HepG2 (cell line): ENCODE results near the gene TMEM141. TPM values are rescaled to one million over a fixed set of nuclear protein-coding genes. Genes with fewer than 3 reads are reported as not detected.
"Not testable (repeated sequence)": the region's sequence is repeated elsewhere in the genome, so short reads cannot be mapped to it uniquely, and the experiment has no call there.

Experiments used
- ATAC-seq: fragments of 200-7000 bp; cut with Tn5 transposase; 3 replicates; pipeline ENCODE4 v1.9.1; 2020; ENCODE audit warnings: mild to moderate bottlenecking, moderate library complexity
- BruUV-seq: library from RNA; stranded (reverse); fragments of 400-500 nt; replicated peaks from 2 replicates; lab custom pipeline; 2021; lab: Mats Ljungman, UMichigan
- CTCF ChIA-PET: fragments of 300-600 bp; formaldehyde crosslinking; extraction: SDS; loops from one replicate; lab custom pipeline; 2021; ENCODE audit warnings: low total read pairs, inconsistent platforms, low intra/inter-chr PET ratio; lab: Yijun Ruan, JAX
- POLR2A ChIA-PET: fragments of 350-600 bp; sonication (Branson Sonifier 250); formaldehyde crosslinking; loops from one replicate; lab custom pipeline; 2020; ENCODE audit warnings: antibody characterized with exemption, inconsistent platforms; lab: Yijun Ruan, JAX
- DNase-seq: peaks from one replicate; pipeline ENCODE4 v3.0.0-alpha.2; 2015; ENCODE audit warnings: low spot score
- FAIRE-seq: peaks from 3 replicates; lab custom pipeline; 2011; peaks lifted over from hg19 to GRCh38; lab: Jason Lieb, UNC
- H2AFZ ChIP-seq: one replicate; pipeline ENCODE4 v1.6.1; 2011; ENCODE audit warnings: low read length, inconsistent platforms
- H3K27ac ChIP-seq: fragments of 300-600 bp; 3 replicates; pipeline ENCODE4 v1.8.0; 2011; ENCODE audit warnings: mixed run types, mild to moderate bottlenecking, mixed read lengths, low read length, inconsistent platforms; ENCODE audit not compliant: insufficient read depth; ENCODE audit errors: extremely low read length
- H3K27me3 ChIP-seq, 2 experiments: fragments of 200-600 bp in 1 of 2; 2 replicates in 1 of 2; 3 replicates in 1 of 2; pipeline versions ENCODE4 v1.6.0 to v1.8.0; 2011; ENCODE audit warnings: low read length in 2 of 2, mild to moderate bottlenecking in 2 of 2, moderate library complexity in 2 of 2, inconsistent platforms in 1 of 2; ENCODE audit not compliant: insufficient read depth in 2 of 2, control insufficient read depth in 1 of 2
- H3K36me3 ChIP-seq, 2 experiments: fragments of 200-600 bp in 1 of 2; replicated peaks in 1 of 2; 2 replicates in 1 of 2; 3 replicates in 1 of 2; pipeline versions ENCODE4 v1.5.1 to v1.8.0; 2011; ENCODE audit warnings: low read length in 2 of 2, inconsistent platforms in 1 of 2; ENCODE audit not compliant: insufficient read depth in 2 of 2, control insufficient read depth in 1 of 2
- H3K4me1 ChIP-seq: 2 replicates; pipeline ENCODE4 v1.5.1; 2012; ENCODE audit warnings: low read length, inconsistent platforms; ENCODE audit not compliant: insufficient read depth
- H3K4me2 ChIP-seq: 2 replicates; pipeline ENCODE4 v1.6.0; 2011; ENCODE audit warnings: low read depth, low read length, inconsistent platforms
- H3K4me3 ChIP-seq, 3 experiments: fragments of 200-600 bp in 1 of 3; sonication (generic), shearing (Covaris generic) in 1 of 3; replicated peaks in 1 of 3; 2 replicates each; pipeline ENCODE4 v1.5.1; 2011 to 2016; ENCODE audit warnings: low read length in 3 of 3, inconsistent platforms in 2 of 3, low read depth in 2 of 3, mild to moderate bottlenecking in 2 of 3, control low read depth in 1 of 3, mixed read lengths in 1 of 3; ENCODE audit not compliant: insufficient read depth in 1 of 3
- H3K79me2 ChIP-seq: one replicate; pipeline ENCODE4 v1.6.1; 2011; ENCODE audit warnings: low read length, inconsistent platforms; ENCODE audit not compliant: insufficient read depth
- H3K9ac ChIP-seq: 2 replicates; pipeline ENCODE4 v1.6.0; 2011; ENCODE audit warnings: mild to moderate bottlenecking, low read depth, low read length, inconsistent platforms; ENCODE audit not compliant: insufficient read depth
- H3K9me3 ChIP-seq: 2 replicates; pipeline ENCODE4 v1.5.1; 2012; ENCODE audit warnings: mild to moderate bottlenecking, low read length
- H4K20me1 ChIP-seq: 2 replicates; pipeline ENCODE4 v1.6.0; 2011; ENCODE audit warnings: inconsistent platforms, mild to moderate bottlenecking, low read length, moderate library complexity; ENCODE audit not compliant: insufficient read depth
- CEBPG ChIP-seq: IDR thresholded peaks from 2 replicates; pipeline ENCODE4 v1.6.1; 2016
- DMAP1 ChIP-seq: IDR thresholded peaks from 2 replicates; pipeline ENCODE4 v1.6.1; 2016
- FLYWCH1 ChIP-seq: sonication (generic); formaldehyde crosslinking; IDR thresholded peaks from 2 replicates; pipeline ENCODE4 v1.8.1; 2023; ENCODE audit warnings: mild to moderate bottlenecking, missing genetic modification reagents
- FOXJ3 ChIP-seq: sonication (generic); formaldehyde crosslinking; IDR thresholded peaks from 2 replicates; pipeline ENCODE4 v1.4.0; 2020; ENCODE audit warnings: missing genetic modification reagents, mild to moderate bottlenecking, borderline replicate concordance
- JUND ChIP-seq: sonication (generic); formaldehyde crosslinking; IDR thresholded peaks from 2 replicates; pipeline ENCODE4 v1.8.0; 2022; ENCODE audit warnings: mild to moderate bottlenecking, missing genetic modification reagents
- NFKBIZ ChIP-seq: IDR thresholded peaks from 2 replicates; pipeline ENCODE4 v1.6.1; 2018; ENCODE audit warnings: missing genetic modification reagents, missing compliant biosample characterization
- PHF21A ChIP-seq: sonication (generic); formaldehyde crosslinking; IDR thresholded peaks from 2 replicates; pipeline ENCODE4 v1.5.0; 2020; ENCODE audit warnings: mild to moderate bottlenecking, missing genetic modification reagents
- SKIL ChIP-seq: sonication (generic); formaldehyde crosslinking; IDR thresholded peaks from 2 replicates; pipeline ENCODE4 v1.8.0; 2022; ENCODE audit warnings: missing genetic modification reagents, mild to moderate bottlenecking, moderate library complexity, borderline replicate concordance
- TARDBP ChIP-seq: sonication (generic); formaldehyde crosslinking; IDR thresholded peaks from 2 replicates; pipeline ENCODE4 v1.8.0; 2022; ENCODE audit warnings: mild to moderate bottlenecking, missing genetic modification reagents
- TP53 ChIP-seq: sonication (generic); formaldehyde crosslinking; conservative IDR thresholded peaks from 2 replicates; pipeline ENCODE4 v1.4.0; 2020; ENCODE audit warnings: missing genetic modification reagents
- ZBED4 ChIP-seq: sonication (generic); formaldehyde crosslinking; IDR thresholded peaks from 2 replicates; pipeline ENCODE4 v1.4.0; 2020; ENCODE audit warnings: missing genetic modification reagents, borderline replicate concordance
- ZBTB3 ChIP-seq: sonication (generic); formaldehyde crosslinking; IDR thresholded peaks from 2 replicates; pipeline ENCODE4 v1.4.0; 2020; ENCODE audit warnings: low read depth, mild to moderate bottlenecking, moderate library complexity, missing genetic modification reagents, borderline replicate concordance
- ZBTB7B ChIP-seq: sonication (generic); formaldehyde crosslinking; IDR thresholded peaks from 2 replicates; pipeline ENCODE4 v1.4.0; 2020; ENCODE audit warnings: missing genetic modification reagents
- ZC3H13 ChIP-seq: sonication (generic); formaldehyde crosslinking; IDR thresholded peaks from 2 replicates; pipeline ENCODE4 v1.8.1; 2023; ENCODE audit warnings: mild to moderate bottlenecking, missing genetic modification reagents, moderate library complexity
- ZNF232 ChIP-seq: sonication (generic); formaldehyde crosslinking; IDR thresholded peaks from 2 replicates; pipeline ENCODE4 v1.4.0; 2020; ENCODE audit warnings: missing genetic modification reagents, borderline replicate concordance
- ZNF501 ChIP-seq: sonication (generic); formaldehyde crosslinking; IDR thresholded peaks from 2 replicates; pipeline ENCODE4 v1.5.1; 2020; ENCODE audit warnings: mild to moderate bottlenecking, moderate library complexity, missing genetic modification reagents
- ZNF557 ChIP-seq: sonication (generic); formaldehyde crosslinking; IDR thresholded peaks from 2 replicates; pipeline ENCODE4 v1.4.0; 2020; ENCODE audit warnings: missing genetic modification reagents
- ZSCAN31 ChIP-seq: sonication (generic); formaldehyde crosslinking; IDR thresholded peaks from 2 replicates; pipeline ENCODE4 v1.5.0; 2020; ENCODE audit warnings: low read depth, mild to moderate bottlenecking, missing genetic modification reagents
- WGBS: methylation state at CpG from one replicate; pipeline ENCODE4 v1.1.6; 2017; ENCODE audit warnings: low lambda C conversion rate; 5-methylcytosine and 5-hydroxymethylcytosine counted together
- in situ Hi-C: cut with HindIII; loops from 2 replicates; pipeline ENCODE4 v1.10.0; 2017; ENCODE audit warnings: low pct_unique_long_range_greater_than_20kb; ENCODE audit not compliant: extremely low pct_ligation_motif_present
- intact Hi-C: fragments of 100-400 bp; cut with micrococcal nuclease; formaldehyde crosslinking; loops from one replicate; pipeline ENCODE4 v1.10.0; 2022; ENCODE audit not compliant: unreplicated experiment
- polyA plus RNA-seq, 8 experiments: library from polyadenylated mRNA; depleted of rRNA in 3 of 8; stranded (reverse) in 7 of 8; unstranded in 1 of 8; fragments of >200 nt; fragmentation: Illumina TruSeq in 4 of 8; extraction: Trizol in 4 of 8; gene quantifications; 2 replicates each; pipeline versions ENCODE4 v1.2.1 to v1.2.3, GENCODE V29; 2011 to 2016; ENCODE audit warnings: low read depth in 4 of 8, missing spikeins in 1 of 8, mixed read lengths in 1 of 8; ENCODE audit not compliant: insufficient read depth in 1 of 8
- total RNA-seq, 5 experiments: library from RNA; depleted of rRNA; stranded (reverse); fragments of >200 nt; fragmentation: Illumina TruSeq; extraction: Trizol; gene quantifications; 2 replicates each; pipeline ENCODE4 v1.2.3, GENCODE V29; 2016; ENCODE audit warnings: low read depth in 1 of 5

The TMEM141 gene
- total and polyA plus RNA-seq, 2 of the 13 experiments (the other 11 are each of a cell fraction or from before 2014, with no cell fraction given) = 81.0 to 202 TPM

GRCh38 chr9:136788644-136789522, 2.3 kb upstream of the TMEM141 start:
- Histone ChIP-seq H3K79me2 (peaks cover 24% of the 10 kb centered on the region), H3K9ac (peak overlapping the region; percentile 67), H3K4me1 (peaks cover 82% of the 10 kb centered on the region), H3K36me3 (0 out of 5 replicates have a peak, but pooled peaks cover 0 to 12% of the 10 kb centered on the region in 2 experiments), H3K4me2 (peak overlapping the region; percentile 91), H3K4me3 (peak overlapping the region; percentile 57 to 67 (median 65)), H3K27ac (peak overlapping the region; percentile 91)
- H3K9me3 ChIP-seq, ATAC-seq, H3K27me3 ChIP-seq, H2AFZ ChIP-seq, CTCF ChIA-PET, H4K20me1 ChIP-seq, in situ Hi-C loops: not testable (repeated sequence)
- peak; percentile 80 for DNase-seq
- WGBS = 2% methylated on average over 24 of the region's 27 CpGs
- TSS peak; percentile 45 for BruUV-seq
- POLR2A ChIA-PET = interaction anchor here (0.6 to 1.9 kb wide), 7 partner anchors 11 to 247 kb away, joined by 3 to 9 read pairs (median 4); partner anchors contain the start of gene FBXW5
- peak; percentile 23 for FAIRE-seq
- intact Hi-C loops = loop anchor here (5.0 to 10.0 kb wide), 3 partner anchors 58 to 138 kb away; partner anchors contain the start of genes PHPT1 and TRAF2
- TF ChIP-seq ZBED4 (peak; percentile 67), FOXJ3 (CRISPR knock-in tag) (peak; percentile 80; the same call in 1 of the 2 replicates), ZBTB3 (CRISPR knock-in tag) (0 out of 2 replicates have a peak, but pooled peaks have one; percentile 32), ZBTB7B (CRISPR knock-in tag) (peak; percentile 64; the same call in 1 of the 2 replicates), TARDBP (CRISPR knock-in tag) (peak; percentile 48; the same call in 1 of the 2 replicates), ZNF557 (CRISPR knock-in tag) (peak; percentile 72), ZNF232 (CRISPR knock-in tag) (peak; percentile 76; the same call in 1 of the 2 replicates), SKIL (CRISPR knock-in tag) (peak; percentile 67; the same call in 1 of the 2 replicates), JUND (CRISPR knock-in tag) (peak; percentile 39; the same call in 1 of the 2 replicates), TP53 (CRISPR knock-in tag) (0 out of 2 replicates have a peak, but pooled peaks have one; percentile 39), PHF21A (peak; percentile 77), ZSCAN31 (CRISPR knock-in tag) (peak; percentile 66; the same call in 1 of the 2 replicates), DMAP1 (CRISPR knock-in tag) (peak; percentile 46; the same call in 1 of the 2 replicates), ZNF501 (CRISPR knock-in tag) (peak; percentile 53; the same call in 1 of the 2 replicates), NFKBIZ (CRISPR knock-in tag) (0 out of 2 replicates have a peak, but pooled peaks have one; percentile 45), CEBPG (CRISPR knock-in tag) (peak; percentile 28), ZC3H13 (peak; percentile 18; the same call in 1 of the 2 replicates), FLYWCH1 (CRISPR knock-in tag) (0 out of 2 replicates have a peak, but pooled peaks have one; percentile 42)
